Activated naive CD8-positive, alpha-beta T cell treated with anti-CD3 and anti-CD28 coated beads, Interleukin-2, amount 50 U/mL, for 24 hours (primary cell): ENCODE data around the gene PTPN13.

Experiments used
- ATAC-seq: fragments of 150-1000 bp; cut with Tn5 transposase; one replicate; pipeline ENCODE4 v1.10.0; 2021
- DNase-seq: peaks from one replicate; pipeline ENCODE4 v3.0.0; 2021
- H3K27ac Mint-ChIP-seq: one replicate; pipeline ENCODE4 v1.8.0; 2021; ENCODE audit warnings: mild to moderate bottlenecking, mixed read lengths
- H3K27me3 Mint-ChIP-seq: one replicate; pipeline ENCODE4 v1.8.0; 2021; ENCODE audit warnings: mixed read lengths
- H3K36me3 Mint-ChIP-seq: one replicate; pipeline ENCODE4 v1.8.0; 2021; ENCODE audit warnings: low read depth, mixed read lengths
- H3K4me1 Mint-ChIP-seq: one replicate; pipeline ENCODE4 v1.8.0; 2021; ENCODE audit warnings: mixed read lengths
- H3K4me3 Mint-ChIP-seq: one replicate; pipeline ENCODE4 v1.8.0; 2021; ENCODE audit warnings: mild to moderate bottlenecking, moderate library complexity, mixed read lengths
- H3K9me3 Mint-ChIP-seq: one replicate; pipeline ENCODE4 v1.8.0; 2021; ENCODE audit warnings: mixed read lengths

Gene PTPN13, protein sequence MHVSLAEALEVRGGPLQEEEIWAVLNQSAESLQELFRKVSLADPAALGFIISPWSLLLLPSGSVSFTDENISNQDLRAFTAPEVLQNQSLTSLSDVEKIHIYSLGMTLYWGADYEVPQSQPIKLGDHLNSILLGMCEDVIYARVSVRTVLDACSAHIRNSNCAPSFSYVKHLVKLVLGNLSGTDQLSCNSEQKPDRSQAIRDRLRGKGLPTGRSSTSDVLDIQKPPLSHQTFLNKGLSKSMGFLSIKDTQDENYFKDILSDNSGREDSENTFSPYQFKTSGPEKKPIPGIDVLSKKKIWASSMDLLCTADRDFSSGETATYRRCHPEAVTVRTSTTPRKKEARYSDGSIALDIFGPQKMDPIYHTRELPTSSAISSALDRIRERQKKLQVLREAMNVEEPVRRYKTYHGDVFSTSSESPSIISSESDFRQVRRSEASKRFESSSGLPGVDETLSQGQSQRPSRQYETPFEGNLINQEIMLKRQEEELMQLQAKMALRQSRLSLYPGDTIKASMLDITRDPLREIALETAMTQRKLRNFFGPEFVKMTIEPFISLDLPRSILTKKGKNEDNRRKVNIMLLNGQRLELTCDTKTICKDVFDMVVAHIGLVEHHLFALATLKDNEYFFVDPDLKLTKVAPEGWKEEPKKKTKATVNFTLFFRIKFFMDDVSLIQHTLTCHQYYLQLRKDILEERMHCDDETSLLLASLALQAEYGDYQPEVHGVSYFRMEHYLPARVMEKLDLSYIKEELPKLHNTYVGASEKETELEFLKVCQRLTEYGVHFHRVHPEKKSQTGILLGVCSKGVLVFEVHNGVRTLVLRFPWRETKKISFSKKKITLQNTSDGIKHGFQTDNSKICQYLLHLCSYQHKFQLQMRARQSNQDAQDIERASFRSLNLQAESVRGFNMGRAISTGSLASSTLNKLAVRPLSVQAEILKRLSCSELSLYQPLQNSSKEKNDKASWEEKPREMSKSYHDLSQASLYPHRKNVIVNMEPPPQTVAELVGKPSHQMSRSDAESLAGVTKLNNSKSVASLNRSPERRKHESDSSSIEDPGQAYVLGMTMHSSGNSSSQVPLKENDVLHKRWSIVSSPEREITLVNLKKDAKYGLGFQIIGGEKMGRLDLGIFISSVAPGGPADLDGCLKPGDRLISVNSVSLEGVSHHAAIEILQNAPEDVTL (N-terminal part only)

DNA sequence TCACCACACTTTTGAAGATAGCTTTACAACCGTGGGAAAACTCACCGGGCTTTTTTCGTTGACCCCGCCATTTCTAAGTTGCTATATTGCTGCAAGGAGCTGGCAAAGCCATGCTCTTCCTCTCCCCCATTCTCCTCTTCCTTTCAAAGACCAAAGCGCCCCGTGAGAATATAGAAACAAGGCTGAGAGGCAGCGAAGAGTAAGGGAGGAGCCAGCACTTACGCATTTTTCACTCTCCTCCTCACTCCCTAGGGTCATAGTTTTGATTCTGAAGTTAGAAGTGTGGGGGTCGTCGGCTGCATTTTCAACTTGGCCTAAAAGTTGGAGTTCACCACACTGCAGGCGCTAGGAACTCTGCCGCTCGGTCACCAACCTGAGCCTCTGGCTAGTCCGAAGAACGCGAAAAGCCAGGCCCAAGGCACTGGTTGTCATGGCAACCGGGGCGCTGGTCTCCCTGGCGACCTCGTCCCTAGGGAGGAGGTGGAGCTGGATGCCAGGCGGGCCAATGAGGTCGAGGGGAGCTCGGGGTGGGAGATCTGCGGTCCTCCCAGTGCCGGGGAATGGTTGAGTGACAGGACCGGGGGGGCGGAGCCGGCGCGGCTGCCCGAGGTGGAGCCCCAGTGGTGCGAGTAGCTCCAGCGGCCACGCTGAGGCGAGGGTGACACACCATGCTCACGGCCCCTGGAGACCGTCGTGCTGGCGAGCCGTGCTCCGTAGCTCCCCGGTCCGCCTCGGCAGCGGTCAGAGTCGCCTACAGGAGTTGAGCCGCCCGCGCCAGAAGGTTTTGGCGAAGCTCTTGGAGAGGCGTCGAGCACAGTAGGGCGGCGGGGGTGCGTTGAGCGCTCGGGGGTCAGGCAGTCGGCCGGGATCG lies at the start of gene PTPN13:
Gene PTPN13, plus strand, starts transcription at position 628 of the 871 bp plus-strand sequence. CDS start 40,942 bp downstream, outside the sequence.
- DNase-seq: peak; percentile 74
- peak within 1 kb of the TSS; percentile 73 for H3K4me3 Mint-ChIP-seq
- peaks cover 16% of the 10 kb centered on the region for H3K4me1 Mint-ChIP-seq
- H3K27me3 Mint-ChIP-seq: peaks cover 54% of the 10 kb centered on the region
- no peaks in the 10 kb centered on the region for H3K36me3 Mint-ChIP-seq
- H3K27ac Mint-ChIP-seq: peak within 1 kb of the TSS; percentile 16
- peak; percentile 94 for ATAC-seq
- no peaks in the 10 kb centered on the region for H3K9me3 Mint-ChIP-seq

DNA sequence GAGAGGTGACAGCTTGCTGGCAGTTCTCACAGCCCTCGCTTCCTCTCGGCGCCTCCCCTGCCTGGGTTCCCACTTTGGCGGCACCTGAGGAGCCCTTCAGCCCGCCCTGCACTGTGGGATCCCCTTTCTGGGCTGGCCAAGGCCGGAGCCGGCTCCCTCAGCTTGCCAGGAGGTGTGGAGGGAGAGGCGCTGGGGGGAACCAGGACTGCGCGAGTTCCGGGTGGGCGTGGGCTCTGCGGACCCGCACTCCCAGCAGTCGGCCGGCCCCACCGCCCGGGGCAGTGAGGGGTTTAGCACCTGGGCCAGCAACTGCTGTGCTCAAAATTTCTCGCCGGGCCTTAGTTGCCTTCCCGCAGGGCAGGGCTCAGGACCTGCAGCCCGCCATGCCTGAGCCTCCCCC lies 47.0 kb upstream of the PTPN13 start:
- Mint-ChIP-seq H3K4me1 (peaks cover 8% of the 10 kb centered on the region), H3K36me3 (no peaks in the 10 kb centered on the region), H3K9me3 (no peaks in the 10 kb centered on the region), H3K27me3 (peaks cover under 1% of the 10 kb centered on the region), H3K27ac (no peak overlapping the region), H3K4me3 (no peak overlapping the region)
- ATAC-seq: no peak
- no peak for DNase-seq

DNA sequence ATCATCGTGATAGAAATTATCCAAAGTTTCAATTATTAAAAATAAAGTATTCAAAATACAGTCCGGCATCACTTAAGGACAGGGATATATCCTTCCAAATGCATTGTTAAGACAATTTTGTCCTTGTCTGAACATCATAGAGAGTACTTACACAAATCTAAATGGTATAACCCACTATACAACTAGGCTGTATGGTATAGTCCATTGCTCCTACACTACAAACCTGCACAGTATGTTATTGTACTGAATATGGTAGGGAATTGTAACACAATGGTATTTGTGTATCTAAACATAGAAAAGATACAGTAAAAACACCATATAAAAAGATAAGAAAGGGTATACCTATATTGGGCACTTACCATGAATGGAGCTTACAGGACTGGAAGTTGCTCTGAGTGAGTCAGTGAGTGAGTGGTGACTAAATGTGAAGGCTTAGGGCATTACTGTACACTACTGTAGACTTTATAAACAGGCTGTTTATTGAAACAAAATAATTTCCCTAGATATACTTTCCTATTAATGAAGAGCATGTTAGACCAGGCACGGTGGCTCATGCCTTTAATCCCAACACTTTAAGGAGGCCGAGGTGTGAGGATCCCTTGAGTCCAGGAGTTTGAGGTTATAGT lies 44.8 kb upstream of the PTPN13 start:
- Mint-ChIP-seq H3K27ac (no peak overlapping the region), H3K4me1 (peaks cover 5% of the 10 kb centered on the region), H3K27me3 (peaks cover 2% of the 10 kb centered on the region), H3K9me3 (no peaks in the 10 kb centered on the region), H3K36me3 (no peaks in the 10 kb centered on the region), H3K4me3 (no peak overlapping the region)
- ATAC-seq (no peak), DNase-seq (no peak)

DNA sequence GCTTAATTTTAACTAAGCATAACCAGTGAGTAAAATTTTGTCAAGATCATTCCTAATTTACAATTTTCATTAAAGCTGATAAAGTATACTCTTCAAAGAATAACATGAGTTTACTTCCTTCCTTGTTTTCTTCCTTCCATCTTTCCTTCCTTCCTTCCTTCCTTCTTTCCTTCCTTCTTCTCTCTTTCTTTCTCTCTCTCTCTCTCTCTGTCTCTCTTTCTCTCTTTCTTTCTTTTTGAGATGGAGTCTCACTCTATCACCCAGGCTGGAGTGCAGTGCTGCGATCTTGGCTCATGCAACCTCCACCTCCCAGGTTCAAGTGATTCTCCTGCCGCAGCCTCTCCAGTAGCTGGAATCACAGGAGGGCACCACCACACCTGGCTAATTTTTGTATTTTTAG lies 42.7 kb upstream of the PTPN13 start:
- Mint-ChIP-seq H3K4me3 (no peak overlapping the region), H3K27ac (no peak overlapping the region), H3K4me1 (no peaks in the 10 kb centered on the region), H3K9me3 (no peaks in the 10 kb centered on the region), H3K27me3 (peaks cover 2% of the 10 kb centered on the region), H3K36me3 (no peaks in the 10 kb centered on the region)
- ATAC-seq (no peak), DNase-seq (no peak)

DNA sequence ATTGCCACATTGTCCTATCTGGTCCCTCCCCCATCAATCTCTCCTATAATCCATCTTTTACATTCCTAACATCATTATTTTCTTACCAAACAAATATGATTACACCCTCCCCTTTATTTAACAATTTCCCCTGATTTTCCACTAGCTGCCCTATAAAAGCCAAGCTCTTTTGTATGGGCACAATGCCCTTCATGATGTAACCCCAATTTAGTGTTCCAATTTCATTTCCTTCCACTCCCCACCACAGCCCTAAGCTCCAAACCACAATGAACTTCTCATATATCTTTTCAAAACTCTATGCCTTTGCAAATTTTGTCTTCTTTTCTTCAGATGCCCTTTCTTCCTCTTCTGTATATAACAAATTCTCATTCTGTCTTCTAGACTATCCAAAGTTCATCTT lies 39.5 kb upstream of the PTPN13 start:
- Mint-ChIP-seq H3K27me3 (peaks cover 2% of the 10 kb centered on the region), H3K27ac (no peak overlapping the region), H3K4me1 (peaks cover 2% of the 10 kb centered on the region), H3K4me3 (no peak overlapping the region), H3K9me3 (no peaks in the 10 kb centered on the region), H3K36me3 (no peaks in the 10 kb centered on the region)
- no peak for ATAC-seq
- DNase-seq: no peak

DNA sequence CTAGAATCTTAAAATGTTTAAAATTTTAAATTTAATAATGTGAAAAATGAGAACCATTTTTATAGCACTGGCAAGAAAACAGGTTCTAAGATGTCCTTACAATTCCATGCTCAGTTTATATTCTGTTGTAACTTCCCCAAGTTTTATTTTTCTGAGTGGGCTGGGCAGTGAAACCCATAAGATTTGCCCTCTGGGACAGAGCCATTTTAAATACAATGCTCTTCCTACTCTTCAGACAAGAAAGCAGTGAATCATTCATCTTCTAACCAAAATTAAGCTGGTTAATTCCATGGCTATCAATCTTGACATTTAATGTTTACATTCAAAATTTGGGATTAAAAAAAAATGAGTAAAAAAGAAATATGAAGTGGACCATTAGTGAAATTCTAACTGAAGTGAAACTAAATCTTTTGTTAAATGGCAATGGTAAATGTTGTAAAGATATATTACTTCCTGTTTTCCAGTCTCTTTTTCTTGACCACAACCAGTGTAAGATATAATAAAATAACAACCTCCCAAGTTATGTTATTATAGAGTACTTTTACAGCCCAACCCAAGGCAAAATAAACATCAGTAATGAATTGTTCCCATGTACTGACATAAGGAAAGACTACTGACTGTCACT lies 37.2 kb upstream of the PTPN13 start:
- no peaks in the 10 kb centered on the region for H3K36me3 Mint-ChIP-seq
- no peak overlapping the region for H3K27ac Mint-ChIP-seq
- no peak for ATAC-seq
- no peak overlapping the region for H3K4me3 Mint-ChIP-seq
- no peak for DNase-seq
- H3K4me1 Mint-ChIP-seq: peaks cover 2% of the 10 kb centered on the region
- H3K27me3 Mint-ChIP-seq: peaks cover 2% of the 10 kb centered on the region
- H3K9me3 Mint-ChIP-seq: no peaks in the 10 kb centered on the region

DNA sequence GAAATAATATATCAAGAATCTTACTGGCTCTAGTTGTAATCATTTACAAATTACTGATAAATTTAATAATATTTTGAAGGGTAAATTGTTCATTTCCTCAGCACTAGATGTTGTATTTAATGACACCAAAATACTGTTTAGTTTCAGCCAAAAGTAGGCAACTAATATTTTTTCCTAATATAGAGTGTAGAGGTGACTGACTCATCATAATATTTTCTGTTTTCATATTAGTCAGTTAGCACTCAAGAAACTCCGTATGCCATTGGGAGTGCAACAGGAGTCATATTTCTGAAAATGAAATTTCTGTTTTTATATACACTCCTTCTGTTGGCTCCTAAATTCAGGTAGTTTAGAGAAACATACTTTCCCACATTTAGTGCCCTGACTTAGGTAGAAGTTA lies 36.6 kb upstream of the PTPN13 start:
- H3K4me3 Mint-ChIP-seq: no peak overlapping the region
- peaks cover 2% of the 10 kb centered on the region for H3K4me1 Mint-ChIP-seq
- H3K9me3 Mint-ChIP-seq: no peaks in the 10 kb centered on the region
- H3K27ac Mint-ChIP-seq: no peak overlapping the region
- DNase-seq (no peak), ATAC-seq (no peak)
- H3K36me3 Mint-ChIP-seq: no peaks in the 10 kb centered on the region
- H3K27me3 Mint-ChIP-seq: no peaks in the 10 kb centered on the region

DNA sequence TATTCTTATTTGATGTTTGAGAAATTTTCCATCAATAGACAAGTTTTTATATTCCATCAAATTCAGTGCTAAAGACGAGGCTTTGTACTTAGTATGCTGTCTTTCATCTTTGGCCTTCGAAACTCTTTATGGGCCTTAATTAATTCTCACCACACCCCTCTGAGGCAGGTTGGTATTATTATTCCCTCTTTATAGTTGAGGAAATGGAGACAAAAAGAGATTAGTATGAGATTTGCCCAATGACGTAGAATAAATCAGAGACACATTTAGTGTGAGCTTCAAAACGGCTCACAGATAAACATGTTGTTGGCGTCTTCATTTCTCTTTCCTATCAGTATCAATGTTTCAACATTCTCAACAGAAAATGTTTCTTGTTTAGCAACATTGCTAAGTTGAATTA lies 35.9 kb upstream of the PTPN13 start:
- no peak overlapping the region for H3K27ac Mint-ChIP-seq
- H3K4me1 Mint-ChIP-seq: peaks cover 2% of the 10 kb centered on the region
- no peak for ATAC-seq
- H3K36me3 Mint-ChIP-seq: no peaks in the 10 kb centered on the region
- no peak for DNase-seq
- no peak overlapping the region for H3K4me3 Mint-ChIP-seq
- no peaks in the 10 kb centered on the region for H3K9me3 Mint-ChIP-seq
- no peaks in the 10 kb centered on the region for H3K27me3 Mint-ChIP-seq

DNA sequence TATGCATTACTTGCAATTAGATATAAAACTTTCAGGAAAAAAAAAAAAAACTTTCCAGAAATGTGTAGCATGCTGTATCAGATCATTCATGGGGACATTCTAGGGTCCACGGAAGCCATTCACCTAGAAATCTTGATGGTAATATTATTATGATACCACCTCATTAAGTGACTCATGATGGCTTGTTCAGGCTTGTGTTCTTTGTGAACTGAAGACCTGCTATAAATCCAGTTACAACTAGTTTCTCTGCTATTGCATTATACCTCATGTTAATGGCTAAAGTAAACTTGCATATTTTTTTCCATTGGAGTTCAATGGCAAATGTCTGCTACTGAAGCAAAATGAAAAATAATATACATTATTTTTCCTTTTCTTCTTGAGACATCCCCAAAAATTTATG lies 35.3 kb upstream of the PTPN13 start:
- no peak for ATAC-seq
- Mint-ChIP-seq H3K9me3 (no peaks in the 10 kb centered on the region), H3K36me3 (no peaks in the 10 kb centered on the region), H3K4me3 (no peak overlapping the region), H3K27ac (no peak overlapping the region), H3K4me1 (peaks cover 2% of the 10 kb centered on the region), H3K27me3 (no peaks in the 10 kb centered on the region)
- DNase-seq: no peak

DNA sequence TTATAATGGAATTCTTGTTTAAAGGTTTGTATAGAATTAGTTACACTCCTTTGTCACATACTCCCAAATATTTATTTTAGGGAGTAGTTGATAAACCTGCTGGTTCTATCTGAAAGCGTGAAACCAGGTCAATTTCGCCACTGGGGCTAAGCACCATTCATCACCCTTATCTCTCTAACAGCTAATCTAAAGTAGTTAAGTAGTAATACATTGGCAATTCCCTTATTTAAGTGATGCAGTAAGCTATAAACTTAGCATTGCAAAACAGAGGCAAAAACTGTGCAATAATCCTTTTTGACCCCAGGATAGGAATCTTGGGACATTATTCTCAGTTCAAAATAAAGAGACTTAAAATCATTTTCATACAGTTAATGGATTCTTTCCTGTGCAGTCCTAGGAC lies 33.7 kb upstream of the PTPN13 start:
- no peak overlapping the region for H3K27ac Mint-ChIP-seq
- ATAC-seq: no peak
- H3K36me3 Mint-ChIP-seq: no peaks in the 10 kb centered on the region
- no peaks in the 10 kb centered on the region for H3K27me3 Mint-ChIP-seq
- H3K9me3 Mint-ChIP-seq: no peaks in the 10 kb centered on the region
- DNase-seq: no peak
- H3K4me3 Mint-ChIP-seq: no peak overlapping the region
- peaks cover 2% of the 10 kb centered on the region for H3K4me1 Mint-ChIP-seq

DNA sequence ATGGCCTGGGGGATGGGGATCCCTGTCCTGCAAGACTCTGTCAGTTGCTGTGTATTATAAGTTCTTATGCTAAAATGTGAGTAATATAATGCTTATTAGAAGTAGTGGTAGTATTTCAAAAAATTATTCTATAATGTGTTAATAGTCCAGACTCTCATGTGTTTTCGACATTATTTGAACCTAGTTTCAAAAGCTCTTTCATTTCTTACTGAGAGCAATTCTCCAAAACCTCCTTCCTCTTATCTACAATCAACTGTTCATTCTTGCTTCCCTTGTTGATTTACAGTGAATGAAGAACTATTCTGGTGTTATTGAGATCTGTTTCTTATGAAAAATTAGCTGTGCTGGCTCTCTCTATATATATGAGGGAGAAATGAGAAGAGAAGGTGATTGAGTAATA lies 32.9 kb upstream of the PTPN13 start:
- DNase-seq (no peak), ATAC-seq (no peak)
- no peak overlapping the region for H3K4me3 Mint-ChIP-seq
- H3K27me3 Mint-ChIP-seq: no peaks in the 10 kb centered on the region
- no peaks in the 10 kb centered on the region for H3K9me3 Mint-ChIP-seq
- H3K4me1 Mint-ChIP-seq: peaks cover 2% of the 10 kb centered on the region
- H3K36me3 Mint-ChIP-seq: no peaks in the 10 kb centered on the region
- no peak overlapping the region for H3K27ac Mint-ChIP-seq

DNA sequence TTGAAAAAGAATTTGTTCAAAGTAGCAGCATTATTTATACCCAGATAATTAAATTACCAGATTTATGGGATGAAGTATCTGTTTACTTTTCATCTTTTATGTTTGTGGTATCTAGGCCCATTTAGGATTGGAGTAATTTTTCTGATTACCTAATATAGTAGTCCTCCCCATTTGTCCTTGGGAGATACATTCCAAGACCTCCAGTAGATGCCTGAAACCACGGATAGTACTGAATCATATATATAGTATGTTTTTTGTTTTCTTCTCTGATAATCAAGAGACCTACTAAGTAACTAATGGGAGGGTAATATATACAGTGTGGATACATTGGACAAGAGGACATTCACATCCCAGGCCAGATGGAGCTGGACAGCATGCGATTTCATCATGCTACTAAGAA lies 30.7 kb upstream of the PTPN13 start:
- H3K27me3 Mint-ChIP-seq: no peaks in the 10 kb centered on the region
- H3K9me3 Mint-ChIP-seq: no peaks in the 10 kb centered on the region
- H3K36me3 Mint-ChIP-seq: no peaks in the 10 kb centered on the region
- no peak for DNase-seq
- no peak overlapping the region for H3K27ac Mint-ChIP-seq
- H3K4me3 Mint-ChIP-seq: no peak overlapping the region
- ATAC-seq: no peak
- H3K4me1 Mint-ChIP-seq: no peaks in the 10 kb centered on the region

DNA sequence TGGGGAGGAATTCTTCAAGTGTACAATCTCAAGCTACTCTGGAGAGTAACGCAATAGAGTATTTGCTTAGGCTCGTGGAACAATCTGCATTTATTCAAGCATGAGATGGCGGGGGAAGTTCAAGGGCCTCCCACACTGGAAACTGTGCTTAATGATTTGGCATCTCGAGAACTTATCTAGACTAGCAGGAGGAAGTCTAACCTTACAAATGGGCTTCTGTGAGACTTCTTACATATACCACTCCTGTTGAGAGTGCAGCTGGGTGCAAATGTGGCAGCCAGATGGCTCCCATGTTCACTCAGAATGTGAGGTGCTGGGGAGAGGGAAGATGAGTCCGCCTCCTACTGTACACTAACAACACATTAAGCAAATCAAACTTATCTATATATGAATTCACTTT lies 29.3 kb upstream of the PTPN13 start:
- DNase-seq (no peak), ATAC-seq (no peak)
- Mint-ChIP-seq H3K27me3 (no peaks in the 10 kb centered on the region), H3K36me3 (no peaks in the 10 kb centered on the region), H3K27ac (no peak overlapping the region), H3K4me3 (no peak overlapping the region), H3K4me1 (no peaks in the 10 kb centered on the region), H3K9me3 (no peaks in the 10 kb centered on the region)
